Keratinocyte (primary cell): ENCODE results near the gene CWC27. TPM values are rescaled to one million over a fixed set of nuclear protein-coding genes. Genes with fewer than 3 reads are reported as not detected.

Experiments
- DNase-seq: peaks from one replicate; pipeline ENCODE4 v3.0.0-alpha.2; 2011; ENCODE audit warnings: low read depth, missing footprints, low spot score
- FAIRE-seq: peaks from 2 replicates; lab custom pipeline; 2011; peaks lifted over from hg19 to GRCh38; lab: Jason Lieb, UNC
- H2AFZ ChIP-seq: 2 replicates; pipeline ENCODE4 v1.6.0; 2012; ENCODE audit warnings: low read length, control low read depth, inconsistent platforms; ENCODE audit not compliant: control insufficient read depth
- H3K27ac ChIP-seq: 2 replicates; pipeline ENCODE4 v1.5.1; 2011; ENCODE audit warnings: low read length; ENCODE audit not compliant: control insufficient read depth, insufficient read depth
- H3K27me3 ChIP-seq: 3 replicates; pipeline ENCODE4 v1.6.0; 2011; ENCODE audit warnings: low read length; ENCODE audit not compliant: control insufficient read depth, insufficient read depth; ENCODE audit errors: extremely low read depth
- H3K36me3 ChIP-seq, 2 experiments: 2 replicates in 1 of 2; 3 replicates in 1 of 2; pipeline ENCODE4 v1.5.1; 2011; ENCODE audit warnings: low read length in 2 of 2, mild to moderate bottlenecking in 1 of 2; ENCODE audit not compliant: control insufficient read depth in 2 of 2, insufficient read depth in 2 of 2; ENCODE audit errors: extremely low read depth in 1 of 2
- H3K4me1 ChIP-seq: 3 replicates; pipeline ENCODE4 v1.5.1; 2011; ENCODE audit warnings: low read length; ENCODE audit not compliant: control insufficient read depth, insufficient read depth; ENCODE audit errors: extremely low read depth
- H3K4me2 ChIP-seq: 3 replicates; pipeline ENCODE4 v1.6.0; 2011; ENCODE audit warnings: low read depth, low read length; ENCODE audit not compliant: control insufficient read depth, insufficient read depth; ENCODE audit errors: extremely low read depth
- H3K4me3 ChIP-seq, 3 experiments: fragments of 200-600 bp in 1 of 3; sonication (generic) in 1 of 3; 2 replicates in 2 of 3; 3 replicates in 1 of 3; pipeline ENCODE4 v1.5.1; 2011 to 2016; ENCODE audit warnings: low read length in 3 of 3, mild to moderate bottlenecking in 3 of 3, control low read depth in 2 of 3, inconsistent platforms in 1 of 3, low read depth in 1 of 3, mixed read lengths in 1 of 3, mixed run types in 1 of 3, moderate library complexity in 1 of 3; ENCODE audit not compliant: control insufficient read depth in 2 of 3, insufficient read depth in 2 of 3; ENCODE audit errors: extremely low read depth in 1 of 3
- H3K79me2 ChIP-seq: 2 replicates; pipeline ENCODE4 v1.6.0; 2012; ENCODE audit warnings: low read length; ENCODE audit not compliant: control insufficient read depth, insufficient read depth
- H3K9ac ChIP-seq: 3 replicates; pipeline ENCODE4 v1.6.0; 2011; ENCODE audit warnings: low read length; ENCODE audit not compliant: control insufficient read depth, insufficient read depth; ENCODE audit errors: extremely low read depth
- H3K9me1 ChIP-seq: 3 replicates; pipeline ENCODE4 v1.6.0; 2011; ENCODE audit warnings: low read length; ENCODE audit not compliant: control insufficient read depth, insufficient read depth; ENCODE audit errors: extremely low read depth
- H3K9me3 ChIP-seq: 2 replicates; pipeline ENCODE4 v1.5.1; 2012; ENCODE audit warnings: low read depth, low read length; ENCODE audit not compliant: control insufficient read depth
- H4K20me1 ChIP-seq: 3 replicates; pipeline ENCODE4 v1.6.0; 2011; ENCODE audit warnings: low read length; ENCODE audit not compliant: control insufficient read depth, insufficient read depth; ENCODE audit errors: extremely low read depth
- CTCF ChIP-seq, 3 experiments: IDR thresholded peaks in 1 of 3; conservative IDR thresholded peaks in 1 of 3; optimal IDR thresholded peaks in 1 of 3; 2 replicates in 2 of 3; 3 replicates in 1 of 3; pipeline versions ENCODE3 to v1.5.1; 2011; ENCODE audit warnings: low read length in 3 of 3, mild to moderate bottlenecking in 3 of 3, moderate library complexity in 2 of 3, control low read depth in 1 of 3, inconsistent platforms in 1 of 3; ENCODE audit not compliant: insufficient read depth in 2 of 3; ENCODE audit errors: extremely low read depth in 1 of 3
- EZH2 ChIP-seq: IDR thresholded peaks from one replicate; pipeline ENCODE4 v1.6.1; 2012; ENCODE audit warnings: inconsistent platforms, mild to moderate bottlenecking, low read length, moderate library complexity
- dilution Hi-C: fragments of 300-500 bp; cut with MboI; formaldehyde crosslinking; loops from one replicate; pipeline ENCODE4 v1.7.0; 2020; ENCODE audit warnings: low sequenced_read_pairs; ENCODE audit not compliant: extremely low pct_ligation_motif_present
- polyA plus RNA-seq, 5 experiments: library from polyadenylated mRNA; depleted of rRNA in 3 of 5; stranded (reverse) in 3 of 5; stranded (forward) in 1 of 5; unstranded in 1 of 5; fragments of >200 nt; gene quantifications; 1 replicate in 1 of 5; 2 replicates in 3 of 5; 3 replicates in 1 of 5; pipeline versions ENCODE4 v1.2.1 to v1.2.3, GENCODE V29; 2011 to 2012; ENCODE audit warnings: missing spikeins in 2 of 5, low read depth in 1 of 5, low replicate concordance in 1 of 5

Gene CWC27
- polyA plus RNA-seq, 1 donor (not counting 4 experiments of a cell fraction or from before 2014, with no cell fraction given) = 31.8 TPM

DNA sequence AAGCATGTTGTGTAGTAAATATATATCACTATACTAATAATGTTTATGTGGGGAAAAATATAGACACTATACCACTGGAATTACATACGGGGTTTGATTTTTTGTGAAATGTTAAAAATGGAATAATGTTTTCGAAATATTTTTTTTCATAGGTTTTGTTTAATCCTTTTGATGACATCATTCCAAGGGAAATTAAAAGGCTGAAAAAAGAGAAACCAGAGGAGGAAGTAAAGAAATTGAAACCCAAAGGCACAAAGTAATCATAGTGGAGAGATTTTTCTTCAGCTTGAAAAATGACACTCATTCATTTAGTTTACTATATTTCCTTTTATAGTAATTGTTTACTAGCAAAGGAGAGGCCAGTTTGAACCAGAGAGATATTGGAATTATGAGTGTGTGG lies 17.6 kb downstream of the CWC27 start:
- H3K9me1 ChIP-seq = no peaks in the 10 kb centered on the region
- dilution Hi-C loops = no loop called here
- H3K9ac ChIP-seq = no peak overlapping the region
- H4K20me1 ChIP-seq = peaks cover 5% of the 10 kb centered on the region
- peaks cover 0 to 3% of the 10 kb centered on the region in 2 experiments for H3K36me3 ChIP-seq
- H3K4me2 ChIP-seq = no peak overlapping the region
- DNase-seq (no peak), FAIRE-seq (no peak)
- H2AFZ ChIP-seq = no peak overlapping the region
- peaks cover 8% of the 10 kb centered on the region for H3K4me1 ChIP-seq
- no peak overlapping the region for H3K4me3 ChIP-seq
- no peaks in the 10 kb centered on the region for H3K27me3 ChIP-seq
- H3K27ac ChIP-seq = no peak overlapping the region
- no peaks in the 10 kb centered on the region for H3K9me3 ChIP-seq
- H3K79me2 ChIP-seq = no peaks in the 10 kb centered on the region
- TF ChIP-seq CTCF (optimal IDR thresholded peaks at IDR 0.05 in 1 of 3, IDR thresholded peaks at IDR 0.05 in 1 of 3, conservative IDR thresholded peaks at IDR 0.05 in 1 of 3; ENCODE audit: extremely low read depth in 1 of 3, insufficient read depth in 2 of 3, low read length in 3 of 3) (no peak), EZH2 (no peak)

GRCh38 chr5:64788156-64788555 lies 19.4 kb downstream of the CWC27 start:
- Histone ChIP-seq H3K27ac (no peak overlapping the region), H4K20me1 (peaks cover 5% of the 10 kb centered on the region), H2AFZ (no peak overlapping the region), H3K36me3 (peaks cover 0 to 3% of the 10 kb centered on the region in 2 experiments), H3K27me3 (no peaks in the 10 kb centered on the region), H3K9me1 (no peaks in the 10 kb centered on the region), H3K9ac (no peak overlapping the region), H3K9me3 (no peaks in the 10 kb centered on the region), H3K79me2 (no peaks in the 10 kb centered on the region), H3K4me2 (no peak overlapping the region), H3K4me1 (peaks cover 8% of the 10 kb centered on the region), H3K4me3 (no peak overlapping the region)
- no peak for TF ChIP-seq CTCF (optimal IDR thresholded peaks at IDR 0.05 in 1 of 3, IDR thresholded peaks at IDR 0.05 in 1 of 3, conservative IDR thresholded peaks at IDR 0.05 in 1 of 3; ENCODE audit: extremely low read depth in 1 of 3, insufficient read depth in 2 of 3, low read length in 3 of 3)
- TF ChIP-seq EZH2 = no peak
- dilution Hi-C loops = no loop called here
- no peak for FAIRE-seq
- no peak for DNase-seq
